Stimulated activated CD8-positive, alpha-beta memory T cell treated with anti-CD3 and anti-CD28 coated beads, Interleukin-2, amount 100 ng/mL, for 48 hours (primary cell): ENCODE results near the gene HOXC10.

Experiments used
- DNase-seq, 2 donors: peaks; one replicate each; pipeline ENCODE4 v3.0.0-alpha.2; 2020; ENCODE audit warnings: low read depth in 2 of 2

The HOXC10 gene

DNA sequence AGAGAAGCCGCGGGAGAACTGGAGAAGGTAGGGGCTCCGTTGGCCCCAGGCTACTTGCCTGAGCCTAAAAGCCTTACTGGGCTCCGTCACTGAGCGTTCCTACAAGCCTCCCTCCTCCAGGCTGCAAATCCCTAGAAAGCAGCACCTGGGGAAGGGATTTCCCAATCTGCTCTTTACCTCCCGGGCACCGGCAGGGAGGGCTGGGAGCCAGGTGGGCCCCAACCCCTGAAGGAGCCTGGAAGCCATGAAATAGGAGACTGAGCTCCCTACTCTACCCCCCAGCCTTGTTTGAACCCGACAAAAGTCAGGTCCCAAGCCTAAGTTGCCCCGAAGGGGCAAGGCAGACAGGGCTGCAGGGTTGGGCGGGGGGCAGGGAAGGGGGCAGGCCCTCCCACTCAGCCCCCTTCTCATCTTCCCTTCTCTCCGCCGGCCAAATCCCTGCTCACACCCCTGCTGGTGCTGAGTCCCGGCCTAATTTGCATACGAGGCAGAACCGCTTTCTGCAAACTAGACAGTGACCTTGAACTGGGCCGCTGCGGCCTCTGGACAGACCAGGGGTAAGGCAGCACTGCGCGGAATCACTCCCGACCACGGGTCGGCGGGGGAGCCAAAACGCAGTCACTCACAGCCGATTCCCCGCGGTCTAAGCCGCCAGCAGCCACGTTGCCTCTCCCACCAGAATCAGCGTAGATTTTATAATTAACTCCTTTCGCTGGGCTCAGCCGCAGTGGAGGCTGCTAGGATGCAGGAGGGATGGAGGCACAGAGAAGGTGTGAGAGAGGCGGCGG, 34.0 kb upstream of the HOXC10 start:
- DNase-seq = no peak

DNA sequence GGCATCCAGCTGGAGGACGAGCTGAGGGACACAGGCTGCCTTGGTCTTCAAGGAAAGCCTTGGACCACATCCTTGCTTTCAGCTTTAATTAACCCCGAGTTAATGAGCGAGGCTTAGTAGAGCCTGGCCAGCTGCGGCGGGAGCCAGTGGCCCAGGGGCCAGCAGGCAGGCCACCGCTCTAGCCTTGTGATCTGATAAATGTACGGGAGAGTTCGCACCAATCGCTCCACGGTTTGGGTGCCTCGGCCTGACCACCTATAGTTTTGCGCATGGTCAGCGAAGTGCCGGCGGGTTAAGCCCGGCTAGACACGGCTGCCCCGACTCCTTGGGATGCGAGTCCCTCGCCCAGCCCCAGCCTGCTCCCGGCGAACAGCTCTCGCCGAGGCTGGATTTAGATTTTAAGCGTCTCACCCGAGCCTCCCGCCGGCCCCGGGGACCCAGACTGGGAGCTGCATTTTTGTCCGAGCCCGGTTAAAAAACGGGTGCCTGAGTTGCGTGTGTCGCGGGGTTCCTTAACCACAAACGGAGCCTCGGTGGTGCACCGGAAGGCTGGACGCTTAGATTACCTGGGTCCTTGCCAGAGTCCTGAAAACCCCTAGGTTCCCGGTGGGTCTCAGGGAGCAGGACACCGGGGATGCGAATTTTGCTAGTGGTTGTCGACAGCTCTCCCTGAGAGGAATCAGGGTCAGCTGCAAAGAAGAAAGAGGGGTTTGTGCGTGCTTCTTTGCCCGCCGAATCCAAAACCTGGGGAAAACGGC, 33.2 kb upstream of the HOXC10 start:
- no peak for DNase-seq

DNA sequence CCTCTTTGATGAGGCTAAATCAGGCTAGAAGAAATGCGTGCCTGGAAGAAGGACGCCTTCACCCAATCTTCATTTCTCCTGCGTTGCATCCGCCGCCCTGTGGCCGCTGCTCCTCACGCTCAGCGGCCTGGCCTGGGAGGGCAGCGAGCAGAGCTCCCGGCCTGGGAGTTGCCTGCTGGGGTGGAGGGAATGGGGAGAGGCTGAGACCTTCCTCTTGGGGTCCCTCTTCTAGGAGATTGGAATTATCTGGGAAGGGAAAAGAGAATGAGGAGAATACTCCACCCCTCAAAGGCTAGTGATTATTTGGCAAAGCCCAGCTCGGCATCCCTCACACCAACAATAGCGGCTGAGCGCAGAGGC, 32.6 kb upstream of the HOXC10 start:
- no peak for DNase-seq

DNA sequence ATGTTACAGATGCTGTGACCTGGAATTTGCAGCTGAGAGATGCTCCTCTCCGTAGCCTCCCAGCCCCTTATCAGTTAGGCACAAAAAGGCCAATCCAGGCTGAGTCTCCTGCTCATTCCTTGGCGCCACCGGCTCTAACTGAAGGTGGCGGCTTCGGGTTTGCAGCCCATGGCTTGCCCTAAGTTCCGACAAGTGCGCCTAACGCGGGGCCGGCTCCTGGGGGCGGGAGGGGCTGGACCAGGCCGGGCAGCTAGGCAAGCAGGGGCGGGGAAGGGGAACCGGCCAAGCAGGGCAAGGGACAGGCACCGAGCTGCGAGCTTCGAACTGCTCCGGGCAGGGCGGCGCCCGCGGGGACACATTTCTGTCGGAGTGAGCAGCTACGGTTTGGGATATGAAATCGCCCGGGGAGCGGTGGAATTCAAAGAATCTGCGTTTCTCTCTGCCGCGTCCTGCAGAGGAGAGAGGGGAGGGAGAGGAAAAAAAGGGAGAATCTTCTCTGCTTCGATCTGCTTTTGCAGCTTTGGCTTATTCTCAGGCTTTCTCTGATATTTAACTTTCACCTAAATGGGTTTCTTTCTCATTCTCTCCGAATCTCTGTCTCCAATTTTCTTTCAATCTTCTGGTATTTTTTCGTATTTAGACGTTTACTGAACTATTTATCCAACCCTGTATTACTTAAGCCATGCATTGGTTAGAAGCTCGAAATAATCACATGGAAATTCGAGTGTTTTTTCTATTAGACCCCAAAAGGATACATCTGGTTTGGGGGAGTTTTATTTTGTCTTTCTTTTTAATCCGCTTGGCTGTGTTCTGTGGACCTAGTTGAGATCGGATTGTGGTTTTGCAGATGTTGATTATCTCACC, 31.8 kb upstream of the HOXC10 start:
- no peak for DNase-seq

DNA sequence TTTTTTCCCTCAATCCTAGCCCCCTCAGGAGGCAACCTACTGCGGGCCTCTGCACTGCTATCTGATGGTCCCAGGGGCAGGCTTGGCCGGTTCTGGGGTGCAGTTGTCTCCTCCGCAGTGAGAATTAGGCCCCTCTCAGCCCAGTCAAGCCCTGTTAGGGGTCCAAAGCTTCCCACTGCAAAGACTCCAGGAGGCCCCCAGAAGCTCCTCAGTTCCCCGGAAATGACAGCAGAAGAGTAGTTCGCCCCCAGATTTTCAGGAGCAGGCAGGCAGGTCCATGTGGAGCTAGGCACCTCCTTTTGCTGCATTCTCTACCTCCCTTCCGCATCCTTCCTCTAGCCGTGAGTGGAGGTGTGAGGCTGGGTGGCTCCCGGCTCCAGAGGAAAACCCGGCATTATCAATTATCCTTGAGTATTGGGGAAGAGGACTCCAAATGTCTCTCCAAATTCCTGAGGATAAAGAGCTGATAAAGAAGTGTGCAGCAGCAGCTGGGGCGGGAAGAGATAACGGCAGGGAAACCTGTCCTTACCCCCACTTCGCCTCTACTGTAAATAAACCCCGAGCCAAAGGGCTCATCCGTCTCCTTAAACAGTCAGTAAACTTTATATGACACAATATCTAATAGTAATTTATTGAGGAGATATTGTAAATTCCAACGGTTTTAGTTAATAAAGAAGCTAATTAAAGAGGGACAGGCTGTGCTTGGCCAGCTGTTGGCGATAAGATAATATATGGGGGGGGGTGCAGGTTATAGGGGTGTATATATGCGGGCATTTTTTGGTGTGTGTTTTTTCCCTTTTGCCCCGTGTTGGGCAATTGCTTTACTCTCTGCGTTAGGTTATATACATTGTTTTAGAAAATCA, 30.9 kb upstream of the HOXC10 start:
- no peak for DNase-seq

DNA sequence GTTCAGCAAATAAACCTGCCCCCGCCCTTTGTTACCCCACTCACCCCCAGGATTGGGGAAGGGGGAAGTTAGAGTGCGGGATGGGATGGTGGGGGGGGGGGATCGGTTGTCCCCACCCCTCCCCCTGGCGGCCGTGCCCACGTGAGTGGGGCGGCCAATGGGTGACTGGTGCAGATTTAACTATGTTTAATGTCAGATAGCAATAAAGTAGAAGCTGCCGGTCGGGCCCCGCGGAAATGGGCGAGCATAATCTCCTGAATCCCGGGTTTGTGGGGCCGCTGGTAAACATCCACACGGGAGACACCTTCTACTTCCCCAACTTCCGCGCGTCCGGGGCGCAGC, 30.3 kb upstream of the HOXC10 start, which contains the start of gene HOXC12:
HOXC12 (plus strand) TSS at position 210 of the 342 bp plus-strand sequence; CDS start at position 237, 27 bp downstream.
- DNase-seq = no peak

DNA sequence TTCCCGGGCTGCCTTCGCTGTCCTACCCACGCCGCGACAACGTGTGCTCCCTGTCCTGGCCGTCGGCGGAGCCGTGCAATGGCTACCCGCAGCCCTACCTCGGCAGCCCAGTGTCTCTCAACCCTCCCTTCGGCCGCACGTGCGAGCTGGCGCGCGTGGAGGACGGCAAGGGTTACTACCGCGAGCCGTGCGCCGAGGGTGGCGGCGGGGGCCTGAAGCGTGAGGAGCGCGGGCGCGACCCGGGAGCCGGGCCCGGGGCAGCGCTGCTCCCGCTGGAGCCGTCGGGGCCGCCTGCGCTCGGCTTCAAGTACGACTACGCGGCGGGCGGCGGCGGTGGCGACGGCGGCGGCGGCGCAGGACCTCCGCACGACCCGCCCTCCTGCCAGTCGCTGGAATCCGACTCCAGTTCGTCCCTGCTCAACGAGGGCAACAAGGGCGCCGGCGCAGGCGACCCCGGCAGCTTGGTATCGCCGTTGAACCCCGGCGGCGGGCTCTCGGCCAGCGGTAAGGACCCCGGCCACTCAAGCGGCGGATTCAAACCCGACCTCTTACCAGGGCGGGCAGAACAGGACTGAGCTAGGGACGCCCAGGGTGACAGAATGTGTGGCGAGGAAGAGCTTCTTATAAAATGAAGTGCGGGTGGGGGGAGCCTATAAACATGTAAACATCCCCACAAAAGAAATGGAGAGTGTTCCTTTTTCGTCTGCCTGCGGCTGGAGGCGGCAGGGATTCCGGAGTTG, 29.7 kb upstream of the HOXC10 start:
- DNase-seq = no peak

DNA sequence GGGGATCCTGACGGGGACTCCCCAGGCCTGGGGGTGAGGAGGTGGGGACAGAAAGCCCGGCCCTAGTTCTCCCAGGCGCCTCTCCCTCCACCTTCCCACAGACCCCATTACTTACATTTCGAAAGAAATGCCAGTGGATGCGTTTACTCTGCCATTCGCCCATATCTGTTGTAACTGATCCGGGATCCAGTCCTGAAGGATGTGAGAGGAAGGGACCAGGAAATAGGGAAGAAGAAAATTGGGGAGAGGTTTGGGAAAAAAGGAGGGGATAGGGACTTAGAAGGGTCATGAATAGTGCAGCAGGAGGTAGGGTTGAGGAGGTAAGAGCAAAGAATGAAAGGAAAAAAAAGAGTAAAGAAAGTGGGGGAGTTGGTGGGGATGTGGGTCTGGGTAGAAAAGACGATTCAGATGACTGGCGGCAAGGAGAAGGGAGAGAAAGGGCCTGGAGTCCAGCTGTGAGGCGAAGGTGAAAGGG, 29.1 kb upstream of the HOXC10 start:
- DNase-seq = no peak

DNA sequence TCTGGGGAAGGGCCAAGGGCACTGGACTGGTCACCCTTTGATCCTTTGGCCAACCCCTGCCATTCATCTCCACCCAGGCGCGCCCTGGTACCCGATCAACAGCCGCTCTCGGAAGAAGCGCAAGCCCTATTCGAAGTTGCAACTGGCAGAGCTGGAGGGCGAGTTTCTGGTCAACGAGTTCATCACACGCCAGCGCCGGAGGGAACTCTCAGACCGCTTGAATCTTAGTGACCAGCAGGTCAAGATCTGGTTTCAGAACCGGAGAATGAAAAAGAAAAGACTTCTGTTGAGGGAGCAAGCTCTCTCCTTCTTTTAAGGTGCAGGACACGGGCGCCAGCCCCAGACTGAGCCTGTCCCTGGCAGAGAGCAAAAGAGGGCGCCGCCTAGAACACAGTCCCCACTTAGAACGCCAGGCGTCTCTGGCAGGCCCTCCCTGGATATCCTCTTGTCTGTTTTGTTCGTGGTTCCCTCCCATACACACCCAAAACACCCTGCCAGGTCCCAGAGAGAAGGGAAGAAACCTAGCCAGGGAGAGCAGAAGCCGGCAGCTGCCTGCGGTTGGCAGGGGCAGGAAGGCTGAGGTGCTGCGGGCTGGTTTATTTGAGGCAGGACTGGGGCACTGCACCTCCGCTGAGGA, 28.6 kb upstream of the HOXC10 start:
- no peak for DNase-seq

DNA sequence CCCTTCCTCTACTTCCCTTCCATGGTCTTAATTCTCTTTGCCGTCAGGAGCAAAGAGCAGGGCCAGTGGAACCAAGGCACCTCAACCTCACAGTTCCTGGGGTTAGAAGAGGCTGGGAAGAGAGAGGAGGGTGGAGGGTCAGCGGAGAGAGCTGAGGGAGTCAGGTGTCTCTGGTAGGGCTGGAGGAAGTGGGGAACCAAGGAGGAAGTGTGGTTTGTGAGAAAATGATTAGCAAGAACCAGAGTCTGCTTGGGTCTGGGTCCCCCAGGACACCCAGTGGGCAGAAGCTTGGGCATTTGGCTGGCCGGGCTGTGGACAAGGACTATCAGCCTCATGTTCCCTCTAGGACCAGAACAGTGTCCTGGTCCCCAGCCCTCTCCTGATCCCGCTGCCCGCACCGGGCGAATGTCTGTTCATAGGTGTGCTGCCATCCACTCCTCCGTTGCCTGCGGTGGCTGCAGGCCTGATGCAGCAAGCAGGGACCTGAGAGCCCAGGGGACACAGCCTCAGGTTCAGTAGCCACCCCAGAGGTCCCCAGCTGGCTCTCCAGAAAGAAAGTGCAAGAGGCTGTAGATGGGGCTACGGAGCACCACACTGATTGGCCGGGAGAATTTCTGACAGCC, 27.9 kb upstream of the HOXC10 start:
- no peak for DNase-seq

DNA sequence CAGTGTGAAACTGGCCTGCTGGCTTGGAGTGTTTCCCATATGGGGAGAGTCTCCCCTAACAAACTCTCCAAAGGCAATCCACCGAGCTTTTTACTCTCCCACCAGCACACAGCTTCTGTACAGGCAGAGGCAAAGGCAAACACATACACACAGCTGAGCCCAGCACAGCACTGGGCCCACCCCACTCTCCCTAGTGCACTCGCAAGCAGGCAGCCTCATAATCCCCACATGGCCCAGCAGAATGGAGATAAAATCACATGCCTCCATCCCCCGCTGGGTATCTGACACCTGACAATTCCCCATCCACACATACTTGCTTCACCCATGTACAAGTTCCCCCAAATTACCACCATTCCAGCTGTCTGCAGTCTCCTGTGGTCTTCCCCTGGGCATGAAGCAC, 26.8 kb upstream of the HOXC10 start:
- DNase-seq = no peak

DNA sequence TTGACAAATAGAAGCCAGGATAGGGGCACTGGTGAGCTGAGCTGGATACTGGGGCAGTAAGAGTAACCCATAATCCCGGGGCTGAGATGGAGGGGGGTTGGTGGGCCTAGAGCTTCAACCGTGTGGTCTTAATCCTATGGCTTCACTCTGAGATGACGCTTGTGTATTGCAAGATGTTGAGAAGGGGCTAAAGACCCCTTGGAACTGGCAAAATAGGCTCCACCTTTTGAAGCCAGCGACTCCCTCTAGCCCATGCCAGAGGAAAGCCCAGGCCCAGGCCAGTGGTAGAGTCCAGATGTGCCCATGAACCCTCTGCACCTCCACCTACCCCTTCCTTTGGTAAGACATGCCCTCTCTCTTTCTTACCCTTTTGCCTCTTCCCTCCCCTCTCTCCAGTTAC, 25.6 kb upstream of the HOXC10 start:
- DNase-seq = no peak

DNA sequence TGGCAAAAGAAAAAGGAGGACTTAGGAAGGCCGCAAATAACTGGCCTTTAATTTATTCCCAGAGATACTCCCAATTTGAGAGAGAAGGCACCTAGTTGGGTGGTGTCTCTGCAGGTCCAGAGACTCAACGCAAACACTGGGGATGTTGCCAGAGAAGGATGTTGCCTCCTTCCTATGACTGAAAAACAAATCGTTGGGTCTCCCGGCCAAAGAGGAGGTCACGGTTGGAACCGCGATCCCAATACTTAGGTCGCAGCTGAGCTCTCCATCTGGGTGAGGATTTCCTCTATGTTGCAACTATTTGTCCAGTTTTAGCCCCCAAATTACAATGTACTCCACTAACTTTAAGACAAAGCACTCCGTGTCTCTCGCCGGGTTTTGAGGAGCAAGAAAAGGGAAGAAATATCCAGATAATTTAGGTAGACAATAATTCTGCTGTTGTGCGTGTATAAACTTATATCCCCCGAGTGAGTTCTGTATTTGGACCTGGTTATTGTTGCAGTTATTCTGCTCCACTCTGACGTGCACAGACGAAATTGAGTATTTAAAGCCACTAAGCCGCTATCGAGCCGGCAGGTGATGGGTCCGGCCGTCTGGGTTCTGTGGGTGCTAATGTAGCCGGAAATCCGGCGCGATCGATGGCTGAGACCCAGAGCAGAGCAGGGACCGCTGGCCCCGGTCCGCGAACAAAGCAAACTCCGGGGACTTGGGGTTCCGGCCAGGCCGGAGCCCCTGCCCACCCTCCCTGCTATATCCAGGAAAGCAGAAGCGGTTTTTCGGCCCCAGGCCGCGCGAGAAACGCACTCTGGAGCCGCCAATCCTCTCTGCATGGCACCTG, 24.5 kb upstream of the HOXC10 start:
- no peak for DNase-seq

DNA sequence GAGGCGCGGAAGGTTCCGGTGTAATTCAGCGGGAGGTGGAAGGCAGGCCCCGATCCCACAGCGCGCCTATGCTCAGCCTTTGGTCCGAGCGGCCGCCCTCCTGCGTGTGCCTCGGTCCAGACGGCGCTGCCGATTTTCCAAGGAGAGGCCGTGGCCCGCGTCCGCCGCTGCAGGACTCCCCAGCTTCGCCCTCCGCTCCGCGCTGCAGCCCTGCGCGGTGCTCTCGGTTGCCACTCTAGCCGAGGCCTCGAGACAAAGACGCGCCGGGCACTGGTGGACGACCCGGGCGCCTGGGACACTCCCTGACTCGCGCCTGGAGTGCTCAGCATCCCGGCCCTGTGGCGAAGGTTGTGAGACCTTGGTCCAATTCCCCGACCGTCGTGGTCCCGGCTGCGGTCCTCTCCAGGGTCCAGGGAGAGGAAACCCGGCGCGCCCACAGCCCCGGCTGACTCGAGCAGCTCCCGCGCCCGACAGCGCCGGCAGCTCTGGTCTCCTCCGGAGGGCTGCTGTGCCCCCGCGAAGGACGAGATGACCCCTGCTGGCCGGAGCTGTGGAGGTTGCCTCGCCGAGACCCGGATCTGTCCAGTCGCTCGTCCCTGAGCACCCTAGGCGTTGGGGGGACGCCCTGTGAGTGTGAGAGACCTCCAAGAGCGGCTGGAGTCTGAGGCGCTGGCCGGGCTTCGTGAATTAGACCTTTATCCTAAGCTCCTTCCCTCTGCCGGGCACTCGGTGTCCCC, 23.8 kb upstream of the HOXC10 start:
- DNase-seq = no peak

DNA sequence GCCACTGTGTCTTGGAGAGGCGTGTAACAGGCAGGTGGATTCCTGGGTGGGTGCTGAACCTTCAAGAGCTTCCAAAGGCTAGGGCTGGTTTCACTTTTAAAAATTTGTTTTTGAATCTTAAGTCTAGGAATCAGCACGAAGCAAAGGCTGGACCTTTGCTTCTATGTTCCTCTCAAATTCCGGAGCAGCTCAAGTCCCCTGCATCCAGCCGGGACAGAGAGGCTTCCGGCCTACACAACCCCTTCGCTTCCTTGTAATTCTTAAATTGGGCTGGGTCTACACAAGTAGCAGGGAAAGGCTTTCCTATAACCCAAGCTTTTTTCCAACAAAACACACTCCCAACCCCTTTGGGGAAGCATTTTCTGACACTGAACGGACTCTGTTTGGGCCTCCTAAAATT, 21.9 kb upstream of the HOXC10 start:
- no peak for DNase-seq

DNA sequence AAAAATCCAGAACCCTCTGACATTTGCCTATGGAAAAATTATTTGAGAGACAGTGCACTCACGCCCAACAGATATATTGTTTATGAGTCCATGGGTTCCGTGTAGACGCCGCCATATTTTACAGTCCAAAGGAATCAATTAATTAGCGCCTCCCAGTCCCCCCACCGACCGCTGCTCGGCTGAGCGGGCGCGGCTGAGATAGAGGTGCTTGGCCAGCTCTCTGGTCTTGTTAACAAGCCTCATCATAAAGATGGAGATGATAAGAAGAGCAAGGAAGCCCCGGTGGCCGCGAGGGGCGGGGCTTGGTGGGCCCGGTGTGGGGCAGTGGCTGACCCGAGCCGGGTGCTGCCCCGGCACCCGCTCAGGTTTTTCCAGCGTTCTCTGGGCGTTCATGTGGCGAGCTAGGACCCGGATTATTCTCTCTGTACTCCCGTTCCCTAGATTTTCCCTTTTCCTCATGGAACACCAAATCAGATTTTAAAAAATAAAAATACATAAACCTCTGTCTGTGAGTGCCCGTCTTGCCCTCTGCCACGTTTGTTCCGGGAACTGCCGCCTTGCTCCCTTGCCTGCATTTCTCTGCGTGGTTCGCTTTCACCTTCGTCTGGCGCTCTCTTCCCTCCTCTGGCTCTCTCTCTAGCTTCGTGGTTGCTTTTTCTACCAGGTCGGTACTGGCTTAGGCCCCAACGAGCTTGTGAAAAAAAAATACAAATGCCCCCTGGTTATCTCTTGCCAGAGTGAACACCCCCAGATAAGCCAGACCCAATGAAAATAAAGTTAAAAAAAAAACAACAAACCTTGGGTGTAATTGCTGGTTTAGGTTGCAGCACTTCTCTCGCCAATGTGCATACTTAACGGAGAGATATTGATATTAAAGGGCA, 21.3 kb upstream of the HOXC10 start:
- DNase-seq = no peak

DNA sequence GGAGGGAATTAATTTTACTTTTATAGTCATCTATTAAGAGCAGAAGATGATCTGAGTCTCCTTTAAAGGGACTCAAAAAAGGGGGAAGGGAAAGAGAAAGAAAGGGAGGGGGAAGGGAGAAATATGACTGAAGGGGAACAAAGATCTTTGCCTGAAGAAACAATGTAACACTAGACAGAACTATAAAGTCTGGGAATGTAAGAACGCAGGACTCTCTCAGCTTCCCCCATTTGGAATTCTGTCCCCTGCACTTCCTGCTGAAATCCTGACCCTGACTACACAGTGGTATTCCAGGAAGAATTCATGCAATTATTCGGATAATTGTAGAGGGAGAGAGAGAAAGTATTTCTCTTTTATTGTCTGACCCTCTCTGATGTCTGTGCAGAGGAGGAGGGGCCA, 20.6 kb upstream of the HOXC10 start:
- no peak for DNase-seq
